ENCODE results near the gene SMIM8. TPM values are rescaled to one million over a fixed set of nuclear protein-coding genes. Genes with fewer than 3 reads are reported as not detected.

The SMIM8 gene
- total RNA-seq, 1 donor from 2014 or later: 17.7 TPM

DNA sequence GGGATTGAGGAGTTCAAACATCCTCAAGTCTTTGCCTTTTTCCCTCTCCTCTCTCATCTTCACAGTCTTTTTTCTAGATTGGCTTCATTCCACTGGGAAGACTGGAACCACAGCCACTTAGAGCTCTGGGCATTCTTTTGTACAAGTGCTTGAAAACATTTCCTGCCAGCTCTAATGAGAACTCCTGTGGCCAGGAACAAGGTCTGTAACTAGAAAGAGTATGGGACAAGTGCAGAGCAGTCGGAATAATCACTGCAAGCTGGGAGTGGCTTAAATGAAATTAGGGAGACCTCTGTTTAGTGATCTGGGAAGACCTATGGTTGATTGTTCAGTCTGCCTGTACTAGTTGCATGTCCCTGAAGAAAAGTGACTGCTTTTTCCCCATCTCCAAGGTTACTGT lies 41.0 kb upstream of the SMIM8 start:
- intact Hi-C loops (cut with micrococcal nuclease): no loop called here
- H3K4me3 ChIP-seq: no peak overlapping the region
- H3K27ac ChIP-seq (replicated peaks): no peak overlapping the region
- H3K4me1 ChIP-seq: peaks cover 4% of the 10 kb centered on the region
- TF ChIP-seq, protein P1, sequence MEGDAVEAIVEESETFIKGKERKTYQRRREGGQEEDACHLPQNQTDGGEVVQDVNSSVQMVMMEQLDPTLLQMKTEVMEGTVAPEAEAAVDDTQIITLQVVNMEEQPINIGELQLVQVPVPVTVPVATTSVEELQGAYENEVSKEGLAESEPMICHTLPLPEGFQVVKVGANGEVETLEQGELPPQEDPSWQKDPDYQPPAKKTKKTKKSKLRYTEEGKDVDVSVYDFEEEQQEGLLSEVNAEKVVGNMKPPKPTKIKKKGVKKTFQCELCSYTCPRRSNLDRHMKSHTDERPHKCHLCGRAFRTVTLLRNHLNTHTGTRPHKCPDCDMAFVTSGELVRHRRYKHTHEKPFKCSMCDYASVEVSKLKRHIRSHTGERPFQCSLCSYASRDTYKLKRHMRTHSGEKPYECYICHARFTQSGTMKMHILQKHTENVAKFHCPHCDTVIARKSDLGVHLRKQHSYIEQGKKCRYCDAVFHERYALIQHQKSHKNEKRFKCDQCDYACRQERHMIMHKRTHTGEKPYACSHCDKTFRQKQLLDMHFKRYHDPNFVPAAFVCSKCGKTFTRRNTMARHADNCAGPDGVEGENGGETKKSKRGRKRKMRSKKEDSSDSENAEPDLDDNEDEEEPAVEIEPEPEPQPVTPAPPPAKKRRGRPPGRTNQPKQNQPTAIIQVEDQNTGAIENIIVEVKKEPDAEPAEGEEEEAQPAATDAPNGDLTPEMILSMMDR (IDR thresholded peaks at IDR 0.05; ENCODE audit: borderline replicate concordance): no peak
- H3K9me3 ChIP-seq (replicated peaks): no peaks in the 10 kb centered on the region
- no peak for DNase-seq
- H3K27me3 ChIP-seq (ENCODE audit: low read depth): no peaks in the 10 kb centered on the region
- no peaks in the 10 kb centered on the region for H3K36me3 ChIP-seq

DNA sequence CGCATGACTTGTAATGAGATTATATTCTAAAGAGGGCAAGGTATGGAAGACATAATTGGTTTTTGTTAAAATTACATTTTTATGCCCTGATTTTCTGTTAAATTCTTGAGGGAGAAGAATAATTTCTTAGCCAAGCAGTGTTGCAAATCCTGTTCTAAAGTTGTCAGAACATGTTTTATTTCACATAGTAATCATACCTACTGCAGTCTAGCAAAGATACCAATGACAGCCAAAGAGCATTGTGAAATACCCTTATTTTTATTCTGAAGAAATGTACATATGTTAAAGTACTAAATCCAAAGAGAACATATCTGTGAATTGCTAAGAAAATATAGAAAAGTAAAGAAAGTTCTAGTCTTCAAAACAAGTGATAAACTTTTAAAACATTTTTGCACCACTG lies 39.6 kb upstream of the SMIM8 start:
- H3K4me3 ChIP-seq: no peak overlapping the region
- no peak for DNase-seq
- no peaks in the 10 kb centered on the region for H3K36me3 ChIP-seq
- H3K27me3 ChIP-seq (ENCODE audit: low read depth): no peaks in the 10 kb centered on the region
- H3K9me3 ChIP-seq (replicated peaks): no peaks in the 10 kb centered on the region
- intact Hi-C loops (cut with micrococcal nuclease): no loop called here
- no peak overlapping the region for H3K27ac ChIP-seq (replicated peaks)
- peaks cover 4% of the 10 kb centered on the region for H3K4me1 ChIP-seq
- TF ChIP-seq, protein P1 (IDR thresholded peaks at IDR 0.05; ENCODE audit: borderline replicate concordance): no peak

DNA sequence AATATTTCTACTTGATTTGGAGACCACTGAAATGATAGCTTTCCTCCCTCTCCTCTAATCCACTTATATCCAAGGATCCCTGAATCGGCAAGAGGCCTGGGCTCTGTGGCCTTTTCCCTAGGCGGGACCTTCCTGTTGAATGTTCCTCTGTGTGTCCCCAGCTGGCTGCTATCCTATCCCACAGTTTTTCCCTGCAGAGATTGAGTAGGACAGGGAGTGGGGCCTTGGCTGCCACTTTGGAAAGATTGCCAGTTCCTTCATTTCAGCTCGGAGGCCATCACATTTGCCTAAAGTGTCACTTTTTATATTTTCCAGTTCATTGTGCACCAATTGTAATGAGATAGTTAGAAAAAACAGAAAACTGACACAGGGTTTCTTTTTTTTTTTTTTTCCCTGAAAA lies 38.9 kb upstream of the SMIM8 start:
- Histone ChIP-seq H3K27me3 (ENCODE audit: low read depth) (no peaks in the 10 kb centered on the region), H3K4me1 (peaks cover 4% of the 10 kb centered on the region), H3K27ac (replicated peaks) (no peak overlapping the region), H3K36me3 (no peaks in the 10 kb centered on the region), H3K9me3 (replicated peaks) (no peaks in the 10 kb centered on the region), H3K4me3 (no peak overlapping the region)
- intact Hi-C loops (cut with micrococcal nuclease): no loop called here
- TF ChIP-seq, protein P1 (IDR thresholded peaks at IDR 0.05; ENCODE audit: borderline replicate concordance): no peak
- DNase-seq: no peak

DNA sequence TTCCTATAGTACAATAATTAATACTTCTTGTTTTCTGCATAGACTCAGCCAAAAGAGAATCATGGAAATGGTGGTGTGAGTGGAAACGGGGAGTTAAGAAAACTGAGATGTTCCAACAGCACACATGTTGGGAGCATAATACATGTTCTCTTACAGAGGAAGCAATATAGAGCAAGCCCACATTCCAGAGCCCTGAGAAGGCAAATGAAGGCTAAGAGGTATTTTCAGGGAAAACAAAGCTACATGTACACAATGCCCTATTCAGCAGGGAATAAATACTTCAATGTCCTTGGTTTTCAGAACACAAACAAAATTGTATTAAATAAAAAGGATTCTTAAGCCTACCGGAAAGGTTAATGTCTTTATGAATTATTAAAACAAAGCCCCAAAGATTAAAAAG lies 35.1 kb upstream of the SMIM8 start:
- no peaks in the 10 kb centered on the region for H3K9me3 ChIP-seq (replicated peaks)
- H3K36me3 ChIP-seq: no peaks in the 10 kb centered on the region
- peaks cover 6% of the 10 kb centered on the region for H3K27me3 ChIP-seq (ENCODE audit: low read depth)
- TF ChIP-seq, protein P1 (IDR thresholded peaks at IDR 0.05; ENCODE audit: borderline replicate concordance): no peak
- no peak for DNase-seq
- intact Hi-C loops (cut with micrococcal nuclease): no loop called here
- H3K4me1 ChIP-seq: no peaks in the 10 kb centered on the region
- no peak overlapping the region for H3K27ac ChIP-seq (replicated peaks)
- H3K4me3 ChIP-seq: no peak overlapping the region

DNA sequence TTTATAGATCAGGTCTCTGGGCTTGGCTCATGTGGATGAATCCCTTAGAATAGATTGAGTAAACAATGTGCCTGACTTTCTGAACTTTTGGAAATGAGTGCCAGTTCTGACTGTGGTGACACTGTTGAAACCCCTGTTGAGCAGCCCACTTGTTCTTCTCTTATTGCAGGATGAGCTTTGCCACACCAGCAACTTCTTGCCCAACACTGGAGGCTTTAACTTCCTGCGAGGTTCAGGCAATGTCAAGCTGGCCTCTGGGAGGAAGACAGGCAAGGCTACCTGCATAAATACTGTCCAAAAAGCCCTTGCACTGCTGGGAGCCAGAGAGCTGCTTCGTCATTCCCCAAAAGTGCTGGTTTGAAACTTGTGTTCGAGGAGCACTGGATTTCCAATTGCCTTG lies 32.8 kb upstream of the SMIM8 start:
- Histone ChIP-seq H3K36me3 (no peaks in the 10 kb centered on the region), H3K27me3 (ENCODE audit: low read depth) (peaks cover 13% of the 10 kb centered on the region), H3K4me1 (no peaks in the 10 kb centered on the region), H3K9me3 (replicated peaks) (no peaks in the 10 kb centered on the region), H3K4me3 (no peak overlapping the region), H3K27ac (replicated peaks) (no peak overlapping the region)
- no peak for DNase-seq
- TF ChIP-seq, protein P1 (IDR thresholded peaks at IDR 0.05; ENCODE audit: borderline replicate concordance): no peak
- intact Hi-C loops (cut with micrococcal nuclease): no loop called here

DNA sequence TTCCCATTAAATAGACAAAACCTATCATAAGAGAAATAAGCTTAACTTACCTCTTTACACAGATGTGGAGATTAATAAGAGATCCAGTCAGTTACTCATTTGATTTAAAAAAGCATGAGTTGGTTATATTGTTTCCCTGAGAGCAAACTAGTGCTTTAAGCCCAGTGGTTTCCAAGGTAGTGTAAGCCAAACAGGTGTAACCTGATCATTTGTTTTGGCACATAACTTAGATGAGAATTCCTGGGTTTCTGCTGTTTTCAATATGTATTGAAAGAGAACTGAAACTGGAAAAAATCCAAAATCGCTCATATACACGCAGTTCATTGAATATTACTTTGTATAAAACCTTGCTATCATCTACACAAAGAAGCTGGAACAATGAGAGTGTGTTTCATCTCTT lies 30.5 kb upstream of the SMIM8 start:
- TF ChIP-seq, protein P1 (IDR thresholded peaks at IDR 0.05; ENCODE audit: borderline replicate concordance): no peak
- no peak overlapping the region for H3K27ac ChIP-seq (replicated peaks)
- intact Hi-C loops (cut with micrococcal nuclease): no loop called here
- H3K4me3 ChIP-seq: no peak overlapping the region
- no peak for DNase-seq
- peaks cover 19% of the 10 kb centered on the region for H3K27me3 ChIP-seq (ENCODE audit: low read depth)
- no peaks in the 10 kb centered on the region for H3K36me3 ChIP-seq
- H3K9me3 ChIP-seq (replicated peaks): no peaks in the 10 kb centered on the region
- H3K4me1 ChIP-seq: no peaks in the 10 kb centered on the region
